Measurements from ENCODE around the gene RTTN. TPM values are rescaled to one million over a fixed set of nuclear protein-coding genes. Genes with fewer than 3 reads are reported as not detected.
A peak's percentile ranks its signal among the peaks of the same experiment; 100 is the strongest.

The RTTN gene
- total and polyA plus RNA-seq, 5 experiments from 2014 or later: 2.6 to 26.6 (median 4.8) TPM

GRCh38 chr18:69996951-69997798, 208.3 kb downstream of the RTTN start:
- Mint-ChIP-seq H3K9me3 (peaks cover 0 to 16% (median 3%) of the 10 kb centered on the region in 9 donors), H3K27ac (peak overlapping the region in 3 of 10 donors; percentile 10 to 37 (median 11)), H3K27me3 (no peaks in the 10 kb centered on the region), H3K36me3 (peaks cover 17 to 64% (median 50%) of the 10 kb centered on the region in 3 donors), H3K4me1 (peaks cover 0 to 14% (median 4%) of the 10 kb centered on the region in 4 donors), H3K4me3 (no peak overlapping the region)
- ATAC-seq (no peak), DNase-seq (no peak)
- POLR2A ChIA-PET: no interaction called here

- no peak overlapping the region for H3K27ac Mint-ChIP-seq
- H3K9me3 Mint-ChIP-seq: peaks cover 0 to 21% (median 6%) of the 10 kb centered on the region in 9 donors
- POLR2A ChIA-PET: no interaction called here
- no peak overlapping the region for H3K4me3 Mint-ChIP-seq
- no peak for ATAC-seq
- H3K27me3 Mint-ChIP-seq: no peaks in the 10 kb centered on the region
- peaks cover 17 to 64% (median 43%) of the 10 kb centered on the region in 3 donors for H3K36me3 Mint-ChIP-seq
- DNase-seq: no peak
- peaks cover 0 to 14% (median 4%) of the 10 kb centered on the region in 4 donors for H3K4me1 Mint-ChIP-seq
Observed at GRCh38 chr18:69996417-69996816, 209.1 kb downstream of the RTTN start.

- DNase-seq (no peak), ATAC-seq (no peak)
- Mint-ChIP-seq H3K4me1 (peaks cover 0 to 11% (median 3%) of the 10 kb centered on the region in 4 donors), H3K27ac (no peak overlapping the region), H3K36me3 (peaks cover 17 to 62% (median 36%) of the 10 kb centered on the region in 3 donors), H3K27me3 (no peaks in the 10 kb centered on the region), H3K4me3 (no peak overlapping the region), H3K9me3 (peaks cover 0 to 26% (median 8%) of the 10 kb centered on the region in 9 donors)
- POLR2A ChIA-PET: no interaction called here
Observed at GRCh38 chr18:69995774-69996173, 209.7 kb downstream of the RTTN start.

GRCh38 chr18:69992776-69993175, 212.7 kb downstream of the RTTN start:
- DNase-seq (no peak), ATAC-seq (no peak)
- Mint-ChIP-seq H3K27ac (no peak overlapping the region), H3K4me3 (no peak overlapping the region), H3K4me1 (peaks cover 0 to 11% (median 1%) of the 10 kb centered on the region in 4 donors), H3K36me3 (peaks cover 34 to 76% (median 44%) of the 10 kb centered on the region in 3 donors), H3K27me3 (no peaks in the 10 kb centered on the region), H3K9me3 (peaks cover 16 to 46% (median 27%) of the 10 kb centered on the region in 9 donors)
- POLR2A ChIA-PET: no interaction called here

GRCh38 chr18:69987870-69988269, 217.6 kb downstream of the RTTN start:
- no peak overlapping the region for H3K4me3 Mint-ChIP-seq
- H3K9me3 Mint-ChIP-seq: peaks cover 15 to 51% (median 40%) of the 10 kb centered on the region in 9 donors
- H3K36me3 Mint-ChIP-seq: peaks cover 29 to 64% (median 33%) of the 10 kb centered on the region in 3 donors
- ATAC-seq: no peak
- H3K27me3 Mint-ChIP-seq: no peaks in the 10 kb centered on the region
- H3K4me1 Mint-ChIP-seq: peaks cover 0 to 2% (median under 1%) of the 10 kb centered on the region in 4 donors
- H3K27ac Mint-ChIP-seq: no peak overlapping the region
- POLR2A ChIA-PET: no interaction called here
- no peak for DNase-seq

GRCh38 chr18:69985239-69985638, 220.2 kb downstream of the RTTN start:
- no peak for ATAC-seq
- Mint-ChIP-seq H3K27ac (no peak overlapping the region), H3K4me1 (peaks cover 13 to 29% (median 27%) of the 10 kb centered on the region in 4 donors), H3K9me3 (peaks cover 9 to 36% (median 28%) of the 10 kb centered on the region in 9 donors), H3K36me3 (peaks cover 29 to 41% (median 32%) of the 10 kb centered on the region in 3 donors), H3K4me3 (no peak overlapping the region), H3K27me3 (no peaks in the 10 kb centered on the region)
- POLR2A ChIA-PET: no interaction called here
- DNase-seq: no peak

GRCh38 chr18:69982417-69982816, 223.1 kb downstream of the RTTN start:
- ATAC-seq (no peak), DNase-seq (no peak)
- POLR2A ChIA-PET: interaction anchor here (0.6 kb wide), 1 partner anchor 17 kb away, joined by 3 read pairs; no protein-coding TSS in a partner anchor
- Mint-ChIP-seq H3K36me3 (peaks cover 9 to 20% (median 13%) of the 10 kb centered on the region in 3 donors), H3K4me3 (peak overlapping the region in 6 of 10 donors; percentile 13 to 73 (median 36)), H3K4me1 (peaks cover 17 to 35% (median 30%) of the 10 kb centered on the region in 4 donors), H3K27me3 (no peaks in the 10 kb centered on the region), H3K27ac (peak overlapping the region; percentile 44 to 91 (median 63)), H3K9me3 (peaks cover 2 to 12% (median 8%) of the 10 kb centered on the region in 9 donors)

GRCh38 chr18:69981948-69982347, 223.5 kb downstream of the RTTN start:
- peaks cover 9 to 20% (median 10%) of the 10 kb centered on the region in 3 donors for H3K36me3 Mint-ChIP-seq
- H3K27ac Mint-ChIP-seq: peak overlapping the region; percentile 37 to 86 (median 68)
- H3K4me1 Mint-ChIP-seq: peaks cover 17 to 35% (median 30%) of the 10 kb centered on the region in 4 donors
- POLR2A ChIA-PET: interaction anchor here (0.6 kb wide), 1 partner anchor 17 kb away, joined by 3 read pairs; no protein-coding TSS in a partner anchor
- no peaks in the 10 kb centered on the region for H3K27me3 Mint-ChIP-seq
- H3K9me3 Mint-ChIP-seq: peaks cover 2 to 12% (median 6%) of the 10 kb centered on the region in 9 donors
- DNase-seq (no peak), ATAC-seq (peak in 1 of 2 donors; percentile 53)
- H3K4me3 Mint-ChIP-seq: peak overlapping the region in 6 of 10 donors; percentile 2 to 39 (median 20)

GRCh38 chr18:69980982-69981804, 224.3 kb downstream of the RTTN start:
- no peak for ATAC-seq
- no peak for DNase-seq
- peaks cover 0 to 18% (median 7%) of the 10 kb centered on the region in 9 donors for H3K9me3 Mint-ChIP-seq

GRCh38 chr18:69980509-69980908, 225.0 kb downstream of the RTTN start:
- DNase-seq (no peak), ATAC-seq (no peak)
- Mint-ChIP-seq H3K4me3 (peak overlapping the region in 2 of 10 donors; percentile 21 to 39), H3K27ac (peak overlapping the region in 4 of 10 donors; percentile 38 to 86 (median 60)), H3K9me3 (peaks cover 0 to 23% (median 13%) of the 10 kb centered on the region in 9 donors), H3K27me3 (no peaks in the 10 kb centered on the region), H3K36me3 (peaks cover 2 to 19% (median 14%) of the 10 kb centered on the region in 3 donors), H3K4me1 (peaks cover 17 to 35% (median 30%) of the 10 kb centered on the region in 4 donors)
- POLR2A ChIA-PET: no interaction called here

More at GRCh38 chr18:69980982-69981804, 224.3 kb downstream of the RTTN start:
- Mint-ChIP-seq H3K4me1 (peaks cover 17 to 35% (median 30%) of the 10 kb centered on the region in 4 donors), H3K27me3 (no peaks in the 10 kb centered on the region), H3K4me3 (peak overlapping the region in 9 of 10 donors; percentile 2 to 63 (median 39)), H3K27ac (peak overlapping the region; percentile 23 to 86 (median 72)), H3K36me3 (peaks cover 4 to 21% (median 8%) of the 10 kb centered on the region in 3 donors)
- POLR2A ChIA-PET: no interaction called here

GRCh38 chr18:69978732-69979715, 226.5 kb downstream of the RTTN start:
- Mint-ChIP-seq H3K9me3 (peaks cover 0 to 23% (median 13%) of the 10 kb centered on the region in 9 donors), H3K27me3 (no peaks in the 10 kb centered on the region), H3K4me1 (peaks cover 17 to 34% (median 29%) of the 10 kb centered on the region in 4 donors), H3K27ac (peak overlapping the region in 2 of 10 donors; percentile 46 to 81), H3K4me3 (no peak overlapping the region), H3K36me3 (peaks cover 2 to 19% (median 16%) of the 10 kb centered on the region in 3 donors)
- DNase-seq: no peak
- POLR2A ChIA-PET: interaction anchor here (0.7 kb wide), 1 partner anchor 260 kb away, joined by 3 read pairs; no protein-coding TSS in a partner anchor
- no peak for ATAC-seq
